ENCODE data around the gene PPAT.

DNA sequence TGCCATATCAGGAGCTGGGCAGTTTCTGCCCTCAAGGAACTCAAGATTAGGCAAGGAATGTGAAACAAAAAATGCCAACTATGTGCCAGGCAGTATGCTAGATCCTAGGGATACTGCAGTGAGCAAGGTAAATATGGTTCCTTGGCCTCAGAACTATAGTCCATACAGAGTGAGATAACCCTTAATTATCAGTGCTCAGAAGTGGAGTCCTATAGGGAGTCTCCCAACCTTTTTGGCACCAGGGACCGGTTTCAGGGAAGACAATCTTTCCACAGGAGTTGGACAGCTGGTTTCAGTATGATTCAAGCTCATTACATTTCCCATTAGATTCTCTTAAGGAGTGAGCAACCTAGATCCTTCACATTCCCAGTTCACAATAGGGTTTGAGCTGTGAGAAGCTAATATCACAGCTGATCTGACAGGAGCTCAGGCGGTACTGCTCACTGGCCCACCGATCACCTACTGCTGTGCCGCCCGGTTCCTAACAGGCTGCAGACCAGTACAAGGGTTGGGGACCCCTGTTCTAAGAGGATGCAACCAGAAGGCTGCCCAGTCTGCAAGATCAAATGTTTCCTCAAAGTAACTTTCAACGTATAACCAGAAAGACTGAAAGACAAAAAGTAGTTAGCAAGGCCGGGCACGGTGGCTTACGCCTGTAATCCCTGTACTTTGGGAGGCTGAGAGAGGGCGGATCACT is 30.3 kb upstream of the PPAT start:
- TF ChIP-seq, protein P1, sequence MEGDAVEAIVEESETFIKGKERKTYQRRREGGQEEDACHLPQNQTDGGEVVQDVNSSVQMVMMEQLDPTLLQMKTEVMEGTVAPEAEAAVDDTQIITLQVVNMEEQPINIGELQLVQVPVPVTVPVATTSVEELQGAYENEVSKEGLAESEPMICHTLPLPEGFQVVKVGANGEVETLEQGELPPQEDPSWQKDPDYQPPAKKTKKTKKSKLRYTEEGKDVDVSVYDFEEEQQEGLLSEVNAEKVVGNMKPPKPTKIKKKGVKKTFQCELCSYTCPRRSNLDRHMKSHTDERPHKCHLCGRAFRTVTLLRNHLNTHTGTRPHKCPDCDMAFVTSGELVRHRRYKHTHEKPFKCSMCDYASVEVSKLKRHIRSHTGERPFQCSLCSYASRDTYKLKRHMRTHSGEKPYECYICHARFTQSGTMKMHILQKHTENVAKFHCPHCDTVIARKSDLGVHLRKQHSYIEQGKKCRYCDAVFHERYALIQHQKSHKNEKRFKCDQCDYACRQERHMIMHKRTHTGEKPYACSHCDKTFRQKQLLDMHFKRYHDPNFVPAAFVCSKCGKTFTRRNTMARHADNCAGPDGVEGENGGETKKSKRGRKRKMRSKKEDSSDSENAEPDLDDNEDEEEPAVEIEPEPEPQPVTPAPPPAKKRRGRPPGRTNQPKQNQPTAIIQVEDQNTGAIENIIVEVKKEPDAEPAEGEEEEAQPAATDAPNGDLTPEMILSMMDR (IDR thresholded peaks at IDR 0.05; ENCODE audit: insufficient read depth, low read depth, low read length): no peak
- no peak for TF ChIP-seq EZH2 (IDR thresholded peaks at IDR 0.05; ENCODE audit: insufficient read depth, low read length)

Data from astrocyte (in vitro differentiated cells and primary cell).